Left lung (tissue), 10 donors: ENCODE results near the gene DNAJC5. TPM values are rescaled to one million over a fixed set of nuclear protein-coding genes. Genes with fewer than 3 reads are reported as not detected.
A peak's percentile ranks its signal among the peaks of the same experiment; 100 is the strongest.

Source experiments
- ATAC-seq: fragments of 200-7000 bp; cut with Tn5 transposase; one replicate; pipeline ENCODE4 v1.9.1; 2020; ENCODE audit warnings: moderate library complexity
- DNase-seq, 4 donors: peaks; one replicate each; pipeline ENCODE4 v3.0.0-alpha.2; 2013 to 2020
- H3K27ac ChIP-seq, 2 donors: fragments of 200-600 bp; sonication (generic) in 1 of 2; one replicate each; pipeline versions ENCODE4 v1.5.0 to v1.8.0; 2020 to 2021
- H3K27me3 ChIP-seq, 2 donors: fragments of 200-600 bp; sonication (generic) in 1 of 2; one replicate each; pipeline versions ENCODE4 v1.5.0 to v1.8.0; 2020 to 2021
- H3K36me3 ChIP-seq, 2 donors: fragments of 200-600 bp; sonication (generic) in 1 of 2; one replicate each; pipeline versions ENCODE4 v1.5.0 to v1.8.0; 2020 to 2021
- H3K4me1 ChIP-seq, 2 donors: fragments of 200-600 bp; one replicate each; pipeline ENCODE4 v1.8.0; 2021
- H3K4me3 ChIP-seq, 2 donors: fragments of 200-600 bp; sonication (generic) in 1 of 2; one replicate each; pipeline versions ENCODE4 v1.5.0 to v1.8.0; 2020 to 2021; ENCODE audit warnings: mild to moderate bottlenecking in 1 of 2
- H3K9me3 ChIP-seq, 2 donors: fragments of 200-600 bp; sonication (generic) in 1 of 2; one replicate each; pipeline versions ENCODE4 v1.5.0 to v1.8.0; 2020 to 2021
- CTCF ChIP-seq, 2 donors: fragments of 200-600 bp; sonication (generic) in 1 of 2; IDR thresholded peaks; one replicate each; pipeline versions ENCODE4 v1.5.0 to v1.8.0; 2021; ENCODE audit warnings: antibody characterized with exemption in 2 of 2
- intact Hi-C, 2 donors: fragments of 100-400 bp; cut with DNase I; formaldehyde crosslinking; loops; one replicate each; pipeline versions ENCODE4 v1.11.2 to v1.14.2; 2022
- polyA plus RNA-seq, 6 donors: library from polyadenylated mRNA; unstranded; fragments of 120-200 nt; gene quantifications; one replicate each; pipeline ENCODE4 v1.2.1, GENCODE V29; 2013; ENCODE audit not compliant: insufficient read length in 6 of 6
- total RNA-seq, 2 donors: library from RNA; stranded (reverse); fragmentation: NEBNext Ultra II Directional; extraction: Animal tissue kit (Norgen Biotek cat#: 25700); gene quantifications; one replicate each; pipeline ENCODE4 v1.2.1, GENCODE V29; 2021
- donor health status: DM: no; HTN: yes; CAD: no.
- donor health status: DM: no; HTN: no; CAD: no.

Gene DNAJC5
- total and polyA plus RNA-seq, 8 donors = 17.5 to 59.5 (median 25.3) TPM

GRCh38 chr20:63933646-63934045, 38.7 kb downstream of the DNAJC5 start:
- Histone ChIP-seq H3K27me3 (no peaks in the 10 kb centered on the region), H3K9me3 (no peaks in the 10 kb centered on the region), H3K4me1 (peaks cover 0 to 3% of the 10 kb centered on the region in 2 donors), H3K27ac (no peak overlapping the region), H3K36me3 (peaks cover 0 to 100% of the 10 kb centered on the region in 2 donors), H3K4me3 (no peak overlapping the region)
- TF ChIP-seq CTCF (IDR thresholded peaks at IDR 0.05) = no peak
- ATAC-seq (no peak), DNase-seq (no peak)
- intact Hi-C loops = no loop called here

GRCh38 chr20:63934271-63935068, 39.5 kb downstream of the DNAJC5 start:
- Histone ChIP-seq H3K4me3 (no peak overlapping the region), H3K9me3 (no peaks in the 10 kb centered on the region), H3K4me1 (peaks cover 0 to 8% of the 10 kb centered on the region in 2 donors), H3K27me3 (no peaks in the 10 kb centered on the region), H3K27ac (no peak overlapping the region), H3K36me3 (peaks cover 0 to 100% of the 10 kb centered on the region in 2 donors)
- intact Hi-C loops = no loop called here
- TF ChIP-seq CTCF (IDR thresholded peaks at IDR 0.05) = no peak
- ATAC-seq (no peak), DNase-seq (no peak)

- H3K27ac ChIP-seq = no peak overlapping the region
- H3K9me3 ChIP-seq = no peaks in the 10 kb centered on the region
- no peak for DNase-seq
- H3K4me3 ChIP-seq = no peak overlapping the region
- no peak for TF ChIP-seq CTCF (IDR thresholded peaks at IDR 0.05)
- intact Hi-C loops = no loop called here
- peaks cover 0 to 10% of the 10 kb centered on the region in 2 donors for H3K4me1 ChIP-seq
- no peaks in the 10 kb centered on the region for H3K27me3 ChIP-seq
- no peak for ATAC-seq
- H3K36me3 ChIP-seq = peaks cover 0 to 100% of the 10 kb centered on the region in 2 donors
These were observed 40.5 kb downstream of the DNAJC5 start for GRCh38 chr20:63935447-63935846.

- H3K4me1 ChIP-seq = peaks cover 0 to 25% of the 10 kb centered on the region in 2 donors
- peaks cover 0 to 87% of the 10 kb centered on the region in 2 donors for H3K36me3 ChIP-seq
- H3K4me3 ChIP-seq = no peak overlapping the region
- no peak overlapping the region for H3K27ac ChIP-seq
- ATAC-seq = no peak
- intact Hi-C loops = no loop called here
- no peaks in the 10 kb centered on the region for H3K27me3 ChIP-seq
- DNase-seq = no peak
- no peak for TF ChIP-seq CTCF (IDR thresholded peaks at IDR 0.05)
- H3K9me3 ChIP-seq = no peaks in the 10 kb centered on the region
These were observed 42.7 kb downstream of the DNAJC5 start for GRCh38 chr20:63937596-63937995.

GRCh38 chr20:63939061-63939935, 44.4 kb downstream of the DNAJC5 start:
- peak in 1 of 4 donors; percentile 72 for DNase-seq
- H3K27ac ChIP-seq = no peak overlapping the region
- no peak for TF ChIP-seq CTCF (IDR thresholded peaks at IDR 0.05)
- no peaks in the 10 kb centered on the region for H3K27me3 ChIP-seq
- H3K4me1 ChIP-seq = peaks cover 0 to 38% of the 10 kb centered on the region in 2 donors
- H3K36me3 ChIP-seq = peaks cover 0 to 87% of the 10 kb centered on the region in 2 donors
- intact Hi-C loops = no loop called here
- ATAC-seq = no peak
- H3K9me3 ChIP-seq = no peaks in the 10 kb centered on the region
- H3K4me3 ChIP-seq = no peak overlapping the region
